Osteocyte (in vitro differentiated cells): ENCODE measurements around the gene DPP6. TPM values are rescaled to one million over a fixed set of nuclear protein-coding genes. Genes with fewer than 3 reads are reported as not detected.
"Not testable (repeated sequence)": the region's sequence is repeated elsewhere in the genome, so short reads cannot be mapped to it uniquely, and the experiment has no call there.

ENCODE experiments used
- DNase-seq: peaks from one replicate; pipeline ENCODE4 v3.0.0; 2021; ENCODE audit warnings: mixed read lengths; ENCODE audit not compliant: unreplicated experiment; ENCODE audit errors: extremely low spot score
- H3K27ac Mint-ChIP-seq: one replicate; pipeline ENCODE4 v1.8.0; 2021; ENCODE audit warnings: mild to moderate bottlenecking, mixed read lengths; ENCODE audit not compliant: unreplicated experiment
- H3K27me3 Mint-ChIP-seq: one replicate; pipeline ENCODE4 v1.8.0; 2021; ENCODE audit warnings: mixed read lengths; ENCODE audit not compliant: unreplicated experiment
- H3K36me3 Mint-ChIP-seq: one replicate; pipeline ENCODE4 v1.8.0; 2021; ENCODE audit warnings: mixed read lengths; ENCODE audit not compliant: unreplicated experiment
- H3K4me1 Mint-ChIP-seq: one replicate; pipeline ENCODE4 v1.8.0; 2021; ENCODE audit warnings: mixed read lengths; ENCODE audit not compliant: unreplicated experiment
- H3K4me3 Mint-ChIP-seq: one replicate; pipeline ENCODE4 v1.8.0; 2021; ENCODE audit warnings: mild to moderate bottlenecking, moderate library complexity, mixed read lengths; ENCODE audit not compliant: unreplicated experiment
- H3K9me3 Mint-ChIP-seq: one replicate; pipeline ENCODE4 v1.8.0; 2021; ENCODE audit warnings: mixed read lengths; ENCODE audit not compliant: unreplicated experiment
- long read RNA-seq: library from polyadenylated mRNA; unstranded; transcript quantifications from one replicate; pipeline ENCODE4 v2.0.0, GENCODE V29; 2021
- total RNA-seq: library from RNA; stranded (reverse); gene quantifications from 2 replicates; pipeline ENCODE4 v1.2.1, GENCODE V29; 2021

Gene DPP6
- total RNA-seq: not detected in 2 replicates
- long read RNA-seq: 0 reads

GRCh38 chr7:154051643-154052529 lies at the start of gene DPP6:
DPP6 (plus strand) TSS chr7:154052398.
- peak within 1 kb of the TSS; percentile 22 for H3K4me3 Mint-ChIP-seq
- not testable (repeated sequence) for DNase-seq, H3K4me1 Mint-ChIP-seq, H3K9me3 Mint-ChIP-seq, H3K27ac Mint-ChIP-seq, H3K27me3 Mint-ChIP-seq, H3K36me3 Mint-ChIP-seq

GRCh38 chr7:154009423-154009911 lies 42.7 kb upstream of the DPP6 start:
- H3K4me1 Mint-ChIP-seq, DNase-seq, H3K4me3 Mint-ChIP-seq, H3K27ac Mint-ChIP-seq, H3K27me3 Mint-ChIP-seq, H3K36me3 Mint-ChIP-seq: not testable (repeated sequence)
- H3K9me3 Mint-ChIP-seq: peaks cover 11% of the 10 kb centered on the region

GRCh38 chr7:154010726-154011568 lies 41.3 kb upstream of the DPP6 start:
- DNase-seq, H3K4me1 Mint-ChIP-seq, H3K4me3 Mint-ChIP-seq, H3K27ac Mint-ChIP-seq, H3K36me3 Mint-ChIP-seq, H3K27me3 Mint-ChIP-seq: not testable (repeated sequence)
- H3K9me3 Mint-ChIP-seq: peaks cover 23% of the 10 kb centered on the region

- peaks cover 26% of the 10 kb centered on the region for H3K9me3 Mint-ChIP-seq
- not testable (repeated sequence) for H3K4me3 Mint-ChIP-seq, H3K36me3 Mint-ChIP-seq, H3K27ac Mint-ChIP-seq, H3K4me1 Mint-ChIP-seq, H3K27me3 Mint-ChIP-seq, DNase-seq
These were observed 39.4 kb upstream of the DPP6 start for GRCh38 chr7:154012800-154013199.

- not testable (repeated sequence) for H3K36me3 Mint-ChIP-seq, H3K4me1 Mint-ChIP-seq, H3K27ac Mint-ChIP-seq, H3K27me3 Mint-ChIP-seq, H3K4me3 Mint-ChIP-seq, DNase-seq
- peaks cover 34% of the 10 kb centered on the region for H3K9me3 Mint-ChIP-seq
These were observed 36.6 kb upstream of the DPP6 start for GRCh38 chr7:154015636-154016035.

GRCh38 chr7:154018354-154018753 lies 33.8 kb upstream of the DPP6 start:
- H3K27ac Mint-ChIP-seq, DNase-seq, H3K4me3 Mint-ChIP-seq, H3K4me1 Mint-ChIP-seq, H3K36me3 Mint-ChIP-seq, H3K27me3 Mint-ChIP-seq: not testable (repeated sequence)
- H3K9me3 Mint-ChIP-seq: peaks cover 29% of the 10 kb centered on the region

GRCh38 chr7:154027805-154028204 lies 24.4 kb upstream of the DPP6 start:
- H3K27me3 Mint-ChIP-seq, H3K27ac Mint-ChIP-seq, H3K9me3 Mint-ChIP-seq, DNase-seq, H3K36me3 Mint-ChIP-seq, H3K4me1 Mint-ChIP-seq, H3K4me3 Mint-ChIP-seq: not testable (repeated sequence)

- H3K4me3 Mint-ChIP-seq, H3K27ac Mint-ChIP-seq, DNase-seq, H3K4me1 Mint-ChIP-seq, H3K27me3 Mint-ChIP-seq, H3K36me3 Mint-ChIP-seq: not testable (repeated sequence)
- peaks cover 14% of the 10 kb centered on the region for H3K9me3 Mint-ChIP-seq
These were observed 21.6 kb upstream of the DPP6 start for GRCh38 chr7:154030476-154031080.

GRCh38 chr7:154039466-154040165 lies 12.6 kb upstream of the DPP6 start:
- not testable (repeated sequence) for H3K9me3 Mint-ChIP-seq, H3K36me3 Mint-ChIP-seq, H3K27me3 Mint-ChIP-seq, H3K4me1 Mint-ChIP-seq, H3K4me3 Mint-ChIP-seq, H3K27ac Mint-ChIP-seq, DNase-seq

GRCh38 chr7:154050394-154050793 lies 1.8 kb upstream of the DPP6 start:
- H3K4me1 Mint-ChIP-seq, DNase-seq, H3K36me3 Mint-ChIP-seq, H3K4me3 Mint-ChIP-seq, H3K27me3 Mint-ChIP-seq, H3K27ac Mint-ChIP-seq, H3K9me3 Mint-ChIP-seq: not testable (repeated sequence)

GRCh38 chr7:154051006-154051642 lies 1.1 kb upstream of the DPP6 start:
- not testable (repeated sequence) for H3K9me3 Mint-ChIP-seq, H3K36me3 Mint-ChIP-seq, DNase-seq, H3K27me3 Mint-ChIP-seq, H3K27ac Mint-ChIP-seq, H3K4me3 Mint-ChIP-seq, H3K4me1 Mint-ChIP-seq
